Mucosa of rectum (tissue), 2 donors: ENCODE results near the gene ZNF593.

Experiments used
- H3K27ac ChIP-seq, 2 donors: one replicate each; pipeline ENCODE4 v1.7.0; 2013; ENCODE audit warnings: inconsistent platforms in 2 of 2, low read depth in 2 of 2, low read length in 2 of 2
- H3K27me3 ChIP-seq, 2 donors: one replicate each; pipeline ENCODE4 v1.7.0; 2013; ENCODE audit warnings: low read length in 2 of 2; ENCODE audit not compliant: control insufficient read depth in 2 of 2, insufficient read depth in 2 of 2
- H3K36me3 ChIP-seq, 2 donors: one replicate each; pipeline ENCODE4 v1.7.0; 2013; ENCODE audit warnings: low read length in 2 of 2; ENCODE audit not compliant: control insufficient read depth in 2 of 2, insufficient read depth in 2 of 2
- H3K4me1 ChIP-seq, 2 donors: one replicate each; pipeline ENCODE4 v1.7.0; 2013; ENCODE audit warnings: low read length in 2 of 2, mild to moderate bottlenecking in 1 of 2; ENCODE audit not compliant: control insufficient read depth in 2 of 2, insufficient read depth in 2 of 2
- H3K4me3 ChIP-seq, 2 donors: one replicate each; pipeline ENCODE4 v1.7.0; 2013; ENCODE audit warnings: low read length in 2 of 2
- H3K9ac ChIP-seq, 2 donors: one replicate each; pipeline ENCODE4 v1.7.0; 2013; ENCODE audit warnings: low read length in 2 of 2, low read depth in 1 of 2, mild to moderate bottlenecking in 1 of 2
- H3K9me3 ChIP-seq, 2 donors: one replicate each; pipeline ENCODE4 v1.7.0; 2013; ENCODE audit warnings: low read length in 2 of 2; ENCODE audit not compliant: control insufficient read depth in 2 of 2
- donor health status: healthy.
- donor health status: Normal muscosa, but diverticular disease.

ZNF593 gene

GRCh38 chr1:26145960-26146294, 23.8 kb upstream of the ZNF593 start:
- no peaks in the 10 kb centered on the region for H3K9me3 ChIP-seq
- H3K4me3 ChIP-seq = no peak overlapping the region
- no peaks in the 10 kb centered on the region for H3K36me3 ChIP-seq
- H3K27ac ChIP-seq = no peak overlapping the region
- peaks cover 0 to 2% of the 10 kb centered on the region in 2 donors for H3K4me1 ChIP-seq
- peaks cover 0 to 6% of the 10 kb centered on the region in 2 donors for H3K27me3 ChIP-seq
- no peak overlapping the region for H3K9ac ChIP-seq

DNA sequence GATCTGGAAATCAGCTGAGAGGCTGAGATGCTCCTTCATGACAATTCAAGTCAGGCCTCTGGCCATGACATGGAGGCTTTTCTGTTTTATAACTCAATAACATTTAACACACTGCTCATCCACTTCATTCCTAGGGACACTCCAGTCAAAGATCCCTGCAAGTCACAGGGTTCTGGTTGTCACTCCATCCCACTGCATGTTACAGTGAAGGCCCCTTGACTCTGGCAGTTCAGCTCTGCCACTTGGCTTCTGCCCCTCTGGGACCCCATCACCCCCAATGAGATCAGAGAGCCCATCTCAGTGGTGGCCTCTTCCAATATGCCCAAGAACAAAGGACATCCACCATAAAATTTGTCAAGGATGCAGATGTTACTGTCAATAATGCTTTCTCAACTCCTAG, 20.8 kb upstream of the ZNF593 start:
- Histone ChIP-seq H3K27ac (no peak overlapping the region), H3K9me3 (no peaks in the 10 kb centered on the region), H3K36me3 (no peaks in the 10 kb centered on the region), H3K4me1 (peaks cover 0 to 2% of the 10 kb centered on the region in 2 donors), H3K27me3 (peaks cover 0 to 6% of the 10 kb centered on the region in 2 donors), H3K9ac (no peak overlapping the region), H3K4me3 (no peak overlapping the region)

DNA sequence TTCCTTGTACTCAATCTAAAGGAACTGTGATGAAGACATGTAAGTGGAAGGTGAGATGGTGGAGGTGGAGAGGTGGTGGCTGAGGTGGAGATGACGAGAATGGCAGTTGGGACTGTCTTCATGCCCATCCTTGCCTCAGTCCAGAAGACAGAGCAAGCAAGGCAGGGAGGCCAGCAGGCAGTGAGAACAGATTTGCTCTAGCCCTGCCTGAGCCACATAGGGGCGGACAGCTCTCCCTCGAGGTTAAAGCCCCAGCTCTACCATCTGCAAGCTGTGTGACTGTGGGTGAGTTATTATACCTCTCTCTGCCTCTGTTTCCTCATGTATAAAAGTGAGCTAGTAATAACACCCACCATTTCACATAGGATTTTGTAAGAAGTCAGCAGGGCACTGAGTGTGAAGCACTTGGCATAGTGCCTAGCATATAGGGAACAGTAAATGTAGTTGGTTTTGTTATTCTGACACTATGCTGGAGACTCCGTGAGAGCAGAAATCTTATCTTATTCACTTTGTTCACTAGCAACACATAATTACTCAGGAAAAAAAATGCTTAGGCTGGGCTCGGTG, 15.7 kb upstream of the ZNF593 start:
- Histone ChIP-seq H3K9me3 (no peaks in the 10 kb centered on the region), H3K4me1 (no peaks in the 10 kb centered on the region), H3K27ac (no peak overlapping the region), H3K36me3 (no peaks in the 10 kb centered on the region), H3K9ac (no peak overlapping the region), H3K27me3 (peaks cover 8 to 10% of the 10 kb centered on the region in 2 donors), H3K4me3 (no peak overlapping the region)

DNA sequence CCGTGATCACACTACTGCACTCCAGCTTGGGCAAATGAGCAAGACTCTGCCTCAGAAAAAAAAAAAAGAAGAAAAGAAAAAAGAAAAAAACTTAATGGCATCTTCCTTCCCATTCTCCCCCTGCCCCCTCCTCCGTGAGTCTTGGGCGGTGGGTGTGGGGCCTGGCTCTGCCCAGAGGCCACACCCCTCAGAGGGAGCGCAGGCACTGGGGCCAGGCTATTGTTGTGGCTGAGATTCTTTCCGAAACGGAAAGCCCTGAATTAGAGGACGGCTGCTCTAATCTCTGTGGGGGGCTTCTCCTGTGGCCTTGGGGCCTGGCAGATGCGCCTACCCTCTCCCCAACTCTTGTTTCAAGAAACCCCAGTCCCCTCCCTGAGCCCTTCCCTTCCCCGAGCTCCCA, 15.0 kb upstream of the ZNF593 start:
- H3K27ac ChIP-seq = no peak overlapping the region
- no peaks in the 10 kb centered on the region for H3K36me3 ChIP-seq
- no peaks in the 10 kb centered on the region for H3K4me1 ChIP-seq
- no peak overlapping the region for H3K9ac ChIP-seq
- H3K27me3 ChIP-seq = peaks cover 7 to 10% of the 10 kb centered on the region in 2 donors
- no peaks in the 10 kb centered on the region for H3K9me3 ChIP-seq
- H3K4me3 ChIP-seq = no peak overlapping the region

DNA sequence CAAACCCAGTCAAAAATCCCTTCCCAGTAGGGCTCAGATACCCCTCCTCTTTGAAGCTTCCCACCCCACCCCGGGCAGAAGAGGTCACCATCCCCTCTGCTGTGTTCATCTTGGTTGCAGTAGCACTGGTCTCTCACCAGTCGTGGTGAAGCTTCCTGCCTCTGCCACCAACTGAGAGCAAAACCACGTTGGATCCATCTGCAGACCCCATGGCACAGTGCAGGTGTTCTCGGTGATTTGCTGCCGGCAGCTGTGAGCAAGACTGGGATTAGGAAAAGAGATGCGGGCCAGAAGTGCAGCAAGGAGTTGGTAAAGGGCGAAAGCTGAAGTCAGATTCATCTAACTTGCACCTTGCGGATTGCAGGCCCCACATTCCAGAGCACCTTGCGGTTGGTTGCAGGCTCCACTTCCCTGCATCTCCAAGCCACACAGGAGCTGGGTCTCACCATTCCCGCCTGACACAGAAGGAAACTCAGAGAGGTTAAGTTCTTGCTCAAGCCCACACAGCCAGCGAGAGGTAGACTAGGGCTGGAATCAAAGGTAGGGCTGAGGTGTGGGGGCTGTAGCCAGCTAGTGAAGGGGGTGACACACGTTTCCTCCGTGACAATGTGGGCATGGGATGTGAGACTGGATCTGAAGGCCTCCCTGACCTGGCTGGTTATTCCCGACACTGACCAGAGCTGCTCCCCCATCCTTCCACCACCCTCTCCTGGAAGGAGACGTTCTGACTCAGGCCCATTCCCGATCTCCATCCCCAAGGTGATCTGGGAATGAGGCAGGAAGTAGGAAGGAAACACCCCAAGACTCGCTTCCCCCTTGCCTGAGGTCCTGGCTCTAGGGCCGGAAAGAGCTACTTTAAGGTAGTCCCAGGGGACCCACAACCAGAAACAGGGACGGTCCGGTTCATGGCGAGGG, 14.1 kb upstream of the ZNF593 start:
- no peak overlapping the region for H3K9ac ChIP-seq
- H3K27ac ChIP-seq = peak overlapping the region in 1 of 2 donors; percentile 9
- no peak overlapping the region for H3K4me3 ChIP-seq
- H3K27me3 ChIP-seq = peaks cover 7 to 10% of the 10 kb centered on the region in 2 donors
- H3K9me3 ChIP-seq = no peaks in the 10 kb centered on the region
- no peaks in the 10 kb centered on the region for H3K36me3 ChIP-seq
- H3K4me1 ChIP-seq = no peaks in the 10 kb centered on the region

- no peak overlapping the region for H3K27ac ChIP-seq
- H3K36me3 ChIP-seq = no peaks in the 10 kb centered on the region
- no peaks in the 10 kb centered on the region for H3K9me3 ChIP-seq
- H3K4me1 ChIP-seq = peaks cover 3 to 5% of the 10 kb centered on the region in 2 donors
- H3K4me3 ChIP-seq = no peak overlapping the region
- no peak overlapping the region for H3K9ac ChIP-seq
- peaks cover 13 to 16% of the 10 kb centered on the region in 2 donors for H3K27me3 ChIP-seq
Observed at GRCh38 chr1:26156285-26157038, 13.2 kb upstream of the ZNF593 start.

DNA sequence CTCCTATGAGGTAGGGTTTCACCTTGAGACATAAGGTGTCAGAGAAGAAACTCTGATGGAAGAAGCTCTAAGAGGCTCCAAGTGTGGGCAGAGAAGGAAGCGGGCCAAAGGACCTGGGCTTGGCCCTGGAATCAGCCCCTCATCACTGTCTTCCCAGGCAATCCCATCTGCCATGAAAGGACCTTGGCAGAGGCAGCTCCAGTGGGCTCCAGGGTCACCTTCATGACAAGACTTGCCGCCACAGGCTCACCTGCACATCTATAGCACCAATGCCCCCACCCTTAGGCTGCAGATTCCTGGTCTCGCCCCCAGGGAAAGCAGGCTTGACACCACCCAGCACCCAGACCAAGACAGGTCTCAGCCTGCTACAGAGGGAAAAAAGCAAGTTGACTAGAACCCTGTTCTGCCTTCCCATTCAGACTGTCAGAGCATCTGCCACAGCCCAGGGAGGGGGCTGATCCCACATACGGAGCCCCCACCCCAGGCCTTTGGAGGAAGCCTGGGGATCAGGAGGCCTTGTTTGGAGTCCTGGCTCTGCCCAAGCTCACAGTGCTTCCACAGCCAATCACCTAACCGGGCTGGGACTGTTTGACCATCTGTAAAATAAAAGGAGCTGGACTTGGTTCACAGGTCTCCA, 11.3 kb upstream of the ZNF593 start:
- no peaks in the 10 kb centered on the region for H3K36me3 ChIP-seq
- H3K27ac ChIP-seq = no peak overlapping the region
- peaks cover 20 to 21% of the 10 kb centered on the region in 2 donors for H3K27me3 ChIP-seq
- H3K4me3 ChIP-seq = no peak overlapping the region
- H3K4me1 ChIP-seq = peaks cover 6 to 7% of the 10 kb centered on the region in 2 donors
- no peaks in the 10 kb centered on the region for H3K9me3 ChIP-seq
- H3K9ac ChIP-seq = no peak overlapping the region

GRCh38 chr1:26158908-26159742, 10.6 kb upstream of the ZNF593 start, which contains the start of gene FAM110D:
Gene FAM110D, plus strand, starts transcription at chr1:26159079. Its CDS starts 2,213 bp downstream, at chr1:26161292.
- Histone ChIP-seq H3K27me3 (peaks cover 21 to 25% of the 10 kb centered on the region in 2 donors), H3K36me3 (no peaks in the 10 kb centered on the region), H3K27ac (no peak within 1 kb of the TSS), H3K9ac (no peak within 1 kb of the TSS), H3K9me3 (no peaks in the 10 kb centered on the region), H3K4me1 (peaks cover 8 to 10% of the 10 kb centered on the region in 2 donors), H3K4me3 (peak within 1 kb of the TSS in 1 of 2 donors; percentile 20)

DNA sequence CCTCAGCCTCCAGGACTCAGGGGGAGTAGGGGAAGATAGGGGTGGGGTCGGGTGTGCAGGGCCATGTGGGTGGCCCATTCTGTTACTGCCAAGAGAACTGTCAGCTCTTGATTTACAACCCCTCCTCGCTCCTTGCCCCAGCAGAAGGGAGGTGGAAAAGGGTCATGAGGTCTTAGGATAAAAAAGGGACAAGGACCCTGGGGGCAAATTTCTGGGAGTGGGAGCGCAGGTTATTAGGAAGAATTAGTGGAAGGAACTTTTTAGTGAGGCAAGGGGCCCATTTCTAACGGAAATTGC, 10.0 kb upstream of the ZNF593 start:
- H3K4me3 ChIP-seq = no peak overlapping the region

More for the DNA sequence above, 10.0 kb upstream of the ZNF593 start:
- H3K27ac ChIP-seq = no peak overlapping the region
- peaks cover 8 to 12% of the 10 kb centered on the region in 2 donors for H3K4me1 ChIP-seq
- H3K9ac ChIP-seq = no peak overlapping the region
- H3K9me3 ChIP-seq = no peaks in the 10 kb centered on the region
- peaks cover 21 to 25% of the 10 kb centered on the region in 2 donors for H3K27me3 ChIP-seq
- no peaks in the 10 kb centered on the region for H3K36me3 ChIP-seq
